Mesothelial cell of epicardium (in vitro differentiated cells): ENCODE measurements around the gene UNC119B. TPM values are rescaled to one million over a fixed set of nuclear protein-coding genes. Genes with fewer than 3 reads are reported as not detected.

Experiments used
- DNase-seq, 2 experiments: peaks; one replicate each; pipeline ENCODE4 v3.0.0; 2021; ENCODE audit warnings: low spot score in 2 of 2; ENCODE audit not compliant: unreplicated experiment in 2 of 2
- H3K27ac Mint-ChIP-seq: 2 replicates; pipeline ENCODE4 v1.8.0; 2021; ENCODE audit warnings: mixed read lengths
- H3K27me3 Mint-ChIP-seq: 2 replicates; pipeline ENCODE4 v1.8.0; 2021; ENCODE audit warnings: low read depth, mixed read lengths
- H3K36me3 Mint-ChIP-seq: 2 replicates; pipeline ENCODE4 v1.8.0; 2021; ENCODE audit warnings: mixed read lengths
- H3K4me1 Mint-ChIP-seq: 2 replicates; pipeline ENCODE4 v1.8.0; 2021; ENCODE audit warnings: mixed read lengths
- H3K4me3 Mint-ChIP-seq: 2 replicates; pipeline ENCODE4 v1.8.0; 2021; ENCODE audit warnings: mild to moderate bottlenecking, moderate library complexity, mixed read lengths
- H3K9me3 Mint-ChIP-seq: 2 replicates; pipeline ENCODE4 v1.8.0; 2021; ENCODE audit warnings: mixed read lengths
- total RNA-seq: library from RNA; stranded (reverse); gene quantifications from 3 replicates; pipeline ENCODE4 v1.2.1, GENCODE V29; 2021
- TF ChIP-seq, protein P1 (sequence below): fragments of 200-600 bp; sonication (generic); IDR thresholded peaks from one replicate; pipeline ENCODE4 v1.5.0; 2021; ENCODE audit warnings: antibody characterized with exemption; ENCODE audit not compliant: unreplicated experiment

The UNC119B gene
- total RNA-seq, 1 donor from 2014 or later = 35.0 TPM

DNA sequence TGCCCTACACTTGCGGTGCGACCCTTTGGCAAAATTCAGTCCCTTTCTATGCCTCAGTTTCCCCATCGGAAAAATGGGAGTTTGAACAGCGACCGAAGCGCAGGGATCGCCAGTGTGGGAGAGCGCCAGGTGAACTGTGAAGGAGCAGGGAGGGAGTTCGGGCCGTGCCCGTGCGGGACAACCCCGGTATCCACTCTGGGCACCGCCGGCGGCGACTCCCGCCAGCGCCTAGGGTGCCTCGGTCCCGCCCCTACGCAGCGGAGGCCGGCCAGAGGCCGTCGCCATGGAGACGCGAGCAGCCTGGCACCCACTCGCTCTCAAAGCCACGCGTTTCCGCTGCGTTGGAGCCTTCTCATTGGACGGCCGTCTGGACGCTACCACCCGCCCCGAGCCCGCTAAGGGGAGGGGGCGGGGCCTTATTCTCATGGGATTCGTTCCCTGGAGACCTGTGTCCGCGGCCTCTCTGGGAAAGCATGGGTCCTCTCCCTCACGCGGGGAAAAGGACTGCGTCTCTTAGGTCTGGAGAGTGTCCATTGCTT, 24.0 kb upstream of the UNC119B start:
- no peaks in the 10 kb centered on the region for H3K27me3 Mint-ChIP-seq
- H3K4me3 Mint-ChIP-seq = peak overlapping the region; percentile 94
- peak overlapping the region; percentile 99 for H3K27ac Mint-ChIP-seq
- TF ChIP-seq, protein P1, sequence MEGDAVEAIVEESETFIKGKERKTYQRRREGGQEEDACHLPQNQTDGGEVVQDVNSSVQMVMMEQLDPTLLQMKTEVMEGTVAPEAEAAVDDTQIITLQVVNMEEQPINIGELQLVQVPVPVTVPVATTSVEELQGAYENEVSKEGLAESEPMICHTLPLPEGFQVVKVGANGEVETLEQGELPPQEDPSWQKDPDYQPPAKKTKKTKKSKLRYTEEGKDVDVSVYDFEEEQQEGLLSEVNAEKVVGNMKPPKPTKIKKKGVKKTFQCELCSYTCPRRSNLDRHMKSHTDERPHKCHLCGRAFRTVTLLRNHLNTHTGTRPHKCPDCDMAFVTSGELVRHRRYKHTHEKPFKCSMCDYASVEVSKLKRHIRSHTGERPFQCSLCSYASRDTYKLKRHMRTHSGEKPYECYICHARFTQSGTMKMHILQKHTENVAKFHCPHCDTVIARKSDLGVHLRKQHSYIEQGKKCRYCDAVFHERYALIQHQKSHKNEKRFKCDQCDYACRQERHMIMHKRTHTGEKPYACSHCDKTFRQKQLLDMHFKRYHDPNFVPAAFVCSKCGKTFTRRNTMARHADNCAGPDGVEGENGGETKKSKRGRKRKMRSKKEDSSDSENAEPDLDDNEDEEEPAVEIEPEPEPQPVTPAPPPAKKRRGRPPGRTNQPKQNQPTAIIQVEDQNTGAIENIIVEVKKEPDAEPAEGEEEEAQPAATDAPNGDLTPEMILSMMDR = no peak
- H3K4me1 Mint-ChIP-seq = peaks cover 34% of the 10 kb centered on the region
- no peaks in the 10 kb centered on the region for H3K9me3 Mint-ChIP-seq
- peak; percentile 95 to 96 for DNase-seq
- no peaks in the 10 kb centered on the region for H3K36me3 Mint-ChIP-seq

GRCh38 chr12:120686690-120687577, 23.3 kb upstream of the UNC119B start, which contains the start of gene MLEC:
TSS of gene MLEC (plus strand) at chr12:120687149. CDS start at chr12:120687297, 148 bp downstream.
- Mint-ChIP-seq H3K36me3 (no peaks in the 10 kb centered on the region), H3K9me3 (no peaks in the 10 kb centered on the region), H3K4me3 (peak within 1 kb of the TSS; percentile 94), H3K4me1 (peaks cover 39% of the 10 kb centered on the region), H3K27ac (peak within 1 kb of the TSS; percentile 99), H3K27me3 (no peaks in the 10 kb centered on the region)
- TF ChIP-seq, protein P1 = no peak
- DNase-seq = peak; percentile 97 to 99

DNA sequence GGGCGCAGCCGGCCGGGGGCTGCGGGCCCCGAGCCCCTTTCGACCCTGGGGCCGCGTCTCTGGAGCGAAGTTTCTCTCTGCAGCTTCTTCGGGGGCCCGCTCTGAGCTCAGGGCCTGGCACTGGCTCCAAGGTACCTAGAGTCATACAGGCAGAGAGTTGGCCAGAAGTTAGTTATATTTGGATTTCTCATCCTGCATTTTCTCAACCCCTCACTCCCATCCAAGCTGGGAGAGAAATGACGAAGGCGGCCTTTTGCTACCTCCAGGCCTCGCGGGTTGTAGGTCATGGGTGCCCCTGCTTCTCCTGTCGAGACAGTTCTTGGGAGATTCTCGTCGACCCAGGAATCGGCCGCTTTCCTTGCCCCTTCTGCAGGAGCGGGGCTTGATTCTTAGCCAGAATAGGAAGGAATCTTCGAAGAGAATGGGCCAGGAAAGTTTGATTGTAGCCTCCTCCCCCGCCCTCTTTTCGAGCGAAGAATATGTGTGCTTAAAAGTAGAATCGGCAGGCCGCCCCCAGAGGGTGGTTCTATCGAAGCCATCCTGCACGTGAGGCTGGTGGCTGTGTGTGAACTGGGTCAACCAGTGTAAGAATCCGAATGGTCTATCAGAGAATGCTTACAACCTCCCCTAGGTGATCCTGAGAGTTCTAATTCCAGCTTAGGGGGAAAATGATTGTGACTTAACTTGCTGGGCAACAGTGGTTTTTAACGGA, 22.5 kb upstream of the UNC119B start:
- DNase-seq = no peak
- H3K4me1 Mint-ChIP-seq = peaks cover 47% of the 10 kb centered on the region
- no peaks in the 10 kb centered on the region for H3K9me3 Mint-ChIP-seq
- TF ChIP-seq, protein P1 = no peak
- peak overlapping the region; percentile 91 for H3K27ac Mint-ChIP-seq
- H3K27me3 Mint-ChIP-seq = no peaks in the 10 kb centered on the region
- H3K36me3 Mint-ChIP-seq = no peaks in the 10 kb centered on the region
- H3K4me3 Mint-ChIP-seq = peak overlapping the region; percentile 90

DNA sequence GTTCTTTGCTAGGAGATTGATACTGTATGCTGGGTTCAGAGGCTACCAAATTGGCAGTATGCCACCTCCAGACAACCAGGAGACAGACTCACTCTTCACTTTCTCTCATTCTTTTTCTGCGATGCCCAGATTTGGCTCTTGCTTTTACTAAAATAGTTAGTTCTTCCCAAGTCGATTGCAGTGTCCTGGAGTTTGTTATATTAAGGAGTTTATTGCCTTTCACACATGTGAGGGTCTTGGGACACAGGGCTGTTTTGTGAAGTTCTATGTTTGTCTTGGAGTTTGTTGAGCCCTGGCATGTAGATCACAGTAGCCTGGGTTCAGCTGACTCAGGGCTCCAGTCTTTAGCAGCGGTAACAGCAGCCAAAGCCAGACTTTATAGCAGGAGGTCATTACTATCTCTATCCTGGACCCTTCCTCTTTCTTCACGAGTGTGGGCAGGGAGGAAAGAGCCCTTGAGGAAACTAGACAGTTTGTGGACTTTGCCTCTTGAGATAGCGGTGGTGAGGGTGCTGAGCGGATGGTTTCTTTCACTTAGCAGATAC, 21.7 kb upstream of the UNC119B start:
- no peaks in the 10 kb centered on the region for H3K27me3 Mint-ChIP-seq
- H3K27ac Mint-ChIP-seq = peak overlapping the region; percentile 91
- TF ChIP-seq, protein P1 = no peak
- H3K9me3 Mint-ChIP-seq = no peaks in the 10 kb centered on the region
- H3K36me3 Mint-ChIP-seq = peaks cover 3% of the 10 kb centered on the region
- DNase-seq = no peak
- peaks cover 55% of the 10 kb centered on the region for H3K4me1 Mint-ChIP-seq
- peak overlapping the region; percentile 90 for H3K4me3 Mint-ChIP-seq

GRCh38 chr12:120689397-120690082, 20.7 kb upstream of the UNC119B start:
- peak overlapping the region; percentile 90 for H3K4me3 Mint-ChIP-seq
- peaks cover 59% of the 10 kb centered on the region for H3K4me1 Mint-ChIP-seq
- TF ChIP-seq, protein P1 = no peak
- peaks cover 9% of the 10 kb centered on the region for H3K36me3 Mint-ChIP-seq
- H3K27me3 Mint-ChIP-seq = no peaks in the 10 kb centered on the region
- no peak for DNase-seq
- no peaks in the 10 kb centered on the region for H3K9me3 Mint-ChIP-seq
- H3K27ac Mint-ChIP-seq = peak overlapping the region; percentile 91
